ENCODE results near the gene VAMP1.

The VAMP1 gene

GRCh38 chr12:6425590-6426531, 44.6 kb downstream of the VAMP1 start:
- DNase-seq (ENCODE audit: low read depth in 1 of 2, low spot score in 1 of 2) = no peak

GRCh38 chr12:6424866-6425265, 45.6 kb downstream of the VAMP1 start:
- DNase-seq (ENCODE audit: low read depth in 1 of 2, low spot score in 1 of 2) = no peak

GRCh38 chr12:6424008-6424347, 46.5 kb downstream of the VAMP1 start:
- no peak for DNase-seq (ENCODE audit: low read depth in 1 of 2, low spot score in 1 of 2)

- DNase-seq (ENCODE audit: low read depth in 1 of 2, low spot score in 1 of 2) = peak; percentile 44 to 78
Observed at GRCh38 chr12:6423267-6424007, 47.0 kb downstream of the VAMP1 start.

GRCh38 chr12:6420364-6420763, 50.1 kb downstream of the VAMP1 start:
- DNase-seq (ENCODE audit: low read depth in 1 of 2, low spot score in 1 of 2) = no peak

GRCh38 chr12:6418796-6419195, 51.7 kb downstream of the VAMP1 start:
- no peak for DNase-seq (ENCODE audit: low read depth in 1 of 2, low spot score in 1 of 2)

- no peak for DNase-seq (ENCODE audit: low read depth in 1 of 2, low spot score in 1 of 2)
Observed at GRCh38 chr12:6416596-6416995, 53.9 kb downstream of the VAMP1 start.

All from activated CD4-positive, alpha-beta T cell treated with anti-CD3 and anti-CD28 coated beads, Interleukin-2, amount 50 U/mL, for 24 hours (primary cell).